ENCODE data around the gene ABAT. TPM values are rescaled to one million over a fixed set of nuclear protein-coding genes. Genes with fewer than 3 reads are reported as not detected.
"Not testable (repeated sequence)": the region's sequence is repeated elsewhere in the genome, so short reads cannot be mapped to it uniquely, and the experiment has no call there.

The ABAT gene
- total RNA-seq, 2 experiments from 2014 or later: 2.0 to 6.7 TPM

GRCh38 chr16:8785408-8785807 lies 111.0 kb downstream of the ABAT start:
- Histone ChIP-seq H3K79me2 (ENCODE audit: insufficient read depth, low read depth, low read length) (no peaks in the 10 kb centered on the region), H3K9me2 (ENCODE audit: insufficient read depth, low read length) (no peaks in the 10 kb centered on the region), H3K36me3 (ENCODE audit: insufficient read depth, low read length) (no peaks in the 10 kb centered on the region), H2AFZ (ENCODE audit: low read length) (no peak overlapping the region), H3K4me2 (ENCODE audit: low read length) (no peak overlapping the region), H3K4me3 (ENCODE audit: low read depth, low read length, poor library complexity, severe bottlenecking) (no peak overlapping the region), H3K4me1 (ENCODE audit: insufficient read depth, low read length, poor library complexity, severe bottlenecking) (no peaks in the 10 kb centered on the region), H3K9me3 (ENCODE audit: low read length) (no peaks in the 10 kb centered on the region), H3K27ac (ENCODE audit: low read depth, low read length, poor library complexity, severe bottlenecking) (no peak overlapping the region), H4K20me1 (ENCODE audit: insufficient read depth, low read length) (no peaks in the 10 kb centered on the region)
- ChIA-PET POLR2A (no interaction called here), CTCF (ENCODE audit: unreplicated experiment) (no interaction called here)
- no peak for DNase-seq (ENCODE audit: low spot score)
- no TSS peak for BruUV-seq (replicated peaks)
- no peak for TF ChIP-seq EZH2phosphoT487 (IDR thresholded peaks at IDR 0.05; ENCODE audit: borderline replicate concordance, low read depth, low read length)
- no peak for TF ChIP-seq CTCF (conservative IDR thresholded peaks at IDR 0.05; ENCODE audit: low read length)
- intact Hi-C loops (cut with micrococcal nuclease; ENCODE audit: unreplicated experiment): no loop called here

GRCh38 chr16:8786316-8786715 lies 111.9 kb downstream of the ABAT start:
- H3K36me3 ChIP-seq (ENCODE audit: insufficient read depth, low read length); H3K9me2 ChIP-seq (ENCODE audit: insufficient read depth, low read length); DNase-seq (ENCODE audit: low spot score); H3K9me3 ChIP-seq (ENCODE audit: low read length); H3K4me3 ChIP-seq (ENCODE audit: low read depth, low read length, poor library complexity, severe bottlenecking); CTCF ChIA-PET (ENCODE audit: unreplicated experiment); intact Hi-C loops (cut with micrococcal nuclease; ENCODE audit: unreplicated experiment); BruUV-seq (replicated peaks); H2AFZ ChIP-seq (ENCODE audit: low read length); H3K27ac ChIP-seq (ENCODE audit: low read depth, low read length, poor library complexity, severe bottlenecking); H4K20me1 ChIP-seq (ENCODE audit: insufficient read depth, low read length); H3K4me1 ChIP-seq (ENCODE audit: insufficient read depth, low read length, poor library complexity, severe bottlenecking); H3K79me2 ChIP-seq (ENCODE audit: insufficient read depth, low read depth, low read length); H3K4me2 ChIP-seq (ENCODE audit: low read length); POLR2A ChIA-PET: not testable (repeated sequence)

- CTCF ChIA-PET (ENCODE audit: unreplicated experiment): no interaction called here
- no peak overlapping the region for H3K4me3 ChIP-seq (ENCODE audit: low read depth, low read length, poor library complexity, severe bottlenecking)
- POLR2A ChIA-PET: no interaction called here
- no peaks in the 10 kb centered on the region for H3K9me3 ChIP-seq (ENCODE audit: low read length)
- intact Hi-C loops (cut with micrococcal nuclease; ENCODE audit: unreplicated experiment): no loop called here
- DNase-seq (ENCODE audit: low spot score): no peak
- H3K27ac ChIP-seq (ENCODE audit: low read depth, low read length, poor library complexity, severe bottlenecking): no peak overlapping the region
- TF ChIP-seq EZH2phosphoT487 (IDR thresholded peaks at IDR 0.05; ENCODE audit: borderline replicate concordance, low read depth, low read length) (no peak), CTCF (conservative IDR thresholded peaks at IDR 0.05; ENCODE audit: low read length) (no peak)
- no peak overlapping the region for H3K4me2 ChIP-seq (ENCODE audit: low read length)
- no peaks in the 10 kb centered on the region for H4K20me1 ChIP-seq (ENCODE audit: insufficient read depth, low read length)
- no peaks in the 10 kb centered on the region for H3K79me2 ChIP-seq (ENCODE audit: insufficient read depth, low read depth, low read length)
- no peaks in the 10 kb centered on the region for H3K9me2 ChIP-seq (ENCODE audit: insufficient read depth, low read length)
- no peaks in the 10 kb centered on the region for H3K36me3 ChIP-seq (ENCODE audit: insufficient read depth, low read length)
- H3K4me1 ChIP-seq (ENCODE audit: insufficient read depth, low read length, poor library complexity, severe bottlenecking): no peaks in the 10 kb centered on the region
- no TSS peak for BruUV-seq (replicated peaks)
- H2AFZ ChIP-seq (ENCODE audit: low read length): no peak overlapping the region
Measured at GRCh38 chr16:8788578-8789172, 114.3 kb downstream of the ABAT start.

Measured in OCI-LY7 (cell line).